Suprapubic skin (tissue), 4 donors: Measurements from ENCODE around the gene MYO15B. TPM values are rescaled to one million over a fixed set of nuclear protein-coding genes. Genes with fewer than 3 reads are reported as not detected.
"Not testable (repeated sequence)": the region's sequence is repeated elsewhere in the genome, so short reads cannot be mapped to it uniquely, and the experiment has no call there.

Experiments
- DNase-seq, 2 donors: peaks; one replicate each; pipeline ENCODE4 v3.0.0-alpha.2; 2019; ENCODE audit warnings: low spot score in 2 of 2
- H3K27ac ChIP-seq: fragments of 200-600 bp; sonication (generic); one replicate; pipeline ENCODE4 v1.5.1; 2019
- H3K27me3 ChIP-seq: fragments of 200-600 bp; sonication (generic); one replicate; pipeline ENCODE4 v1.5.1; 2019
- H3K36me3 ChIP-seq: fragments of 200-600 bp; sonication (generic); one replicate; pipeline ENCODE4 v1.5.1; 2019
- H3K4me1 ChIP-seq: fragments of 200-600 bp; sonication (generic); one replicate; pipeline ENCODE4 v1.5.1; 2019
- H3K4me3 ChIP-seq: fragments of 200-600 bp; sonication (generic); one replicate; pipeline ENCODE4 v1.5.1; 2019; ENCODE audit warnings: mild to moderate bottlenecking
- H3K9me3 ChIP-seq: fragments of 200-600 bp; sonication (generic); one replicate; pipeline ENCODE4 v1.5.1; 2019
- EP300 ChIP-seq: sonication (generic); formaldehyde crosslinking; IDR thresholded peaks from one replicate; pipeline ENCODE4 v1.6.1; 2017; ENCODE audit warnings: antibody characterized with exemption
- POLR2A ChIP-seq, 2 donors: fragments of 450-650 bp; IDR thresholded peaks; one replicate each; pipeline ENCODE4 v1.6.1; 2017; ENCODE audit warnings: antibody characterized with exemption in 2 of 2, mild to moderate bottlenecking in 2 of 2, moderate library complexity in 2 of 2
- POLR2AphosphoS5 ChIP-seq, 3 donors: sonication (generic); formaldehyde crosslinking; IDR thresholded peaks; one replicate each; pipeline ENCODE4 v1.6.1; 2017; ENCODE audit warnings: antibody characterized with exemption in 3 of 3
- WGBS: methylation state at CpG from one replicate; pipeline ENCODE4 v1.1.5; 2018; 5-methylcytosine and 5-hydroxymethylcytosine counted together
- total RNA-seq, 4 donors: library from RNA; depleted of rRNA; stranded (reverse); fragments of >200 nt; gene quantifications; one replicate each; pipeline ENCODE4 v1.1.0, GENCODE V29; 2016
- TF ChIP-seq, protein P1 (sequence below), 2 donors: fragments of 200-600 bp in 1 of 2; fragments of 450-650 bp in 1 of 2; sonication (generic) in 1 of 2; IDR thresholded peaks; one replicate each; pipeline ENCODE4 v1.5.1; 2016 to 2019; ENCODE audit warnings: antibody characterized with exemption in 2 of 2, mild to moderate bottlenecking in 1 of 2, moderate library complexity in 1 of 2

The MYO15B gene
- total RNA-seq, 4 donors from 2014 or later = 28.4 to 126 (median 76.1) TPM

DNA sequence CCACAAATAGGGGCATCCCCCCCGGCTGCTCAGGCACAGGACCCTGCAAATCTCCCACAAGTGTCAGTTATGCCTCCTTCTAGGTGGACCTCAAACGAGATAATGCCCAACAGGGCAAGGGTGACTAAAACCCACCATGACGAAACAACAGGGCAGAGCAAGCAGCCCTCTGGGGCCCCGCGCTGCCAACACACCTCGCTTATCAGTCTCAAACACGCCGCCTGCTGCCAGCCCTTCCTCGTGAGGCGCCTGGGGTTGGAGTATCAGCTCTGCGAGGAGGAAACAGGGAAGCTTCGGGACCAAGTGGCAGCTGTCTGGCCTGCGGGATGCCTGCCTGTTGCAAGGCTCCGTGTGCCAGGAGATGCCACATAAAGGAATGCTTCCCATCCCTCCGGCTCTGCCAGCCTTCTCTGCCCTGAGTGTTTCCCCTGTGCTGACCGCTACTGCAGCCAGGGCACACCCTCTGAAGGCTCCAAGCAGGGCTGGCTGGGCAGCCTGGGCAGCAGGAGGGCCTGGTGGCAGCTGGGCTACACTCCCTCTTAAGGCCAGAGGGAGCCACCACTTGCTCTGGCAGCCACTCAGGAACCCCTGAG is 48.1 kb downstream of the MYO15B start:
- TF ChIP-seq EP300 (no peak), POLR2A (IDR thresholded peaks at IDR 0.05) (no peak), POLR2AphosphoS5 (IDR thresholded peaks at IDR 0.05) (no peak)
- TF ChIP-seq, protein P1, sequence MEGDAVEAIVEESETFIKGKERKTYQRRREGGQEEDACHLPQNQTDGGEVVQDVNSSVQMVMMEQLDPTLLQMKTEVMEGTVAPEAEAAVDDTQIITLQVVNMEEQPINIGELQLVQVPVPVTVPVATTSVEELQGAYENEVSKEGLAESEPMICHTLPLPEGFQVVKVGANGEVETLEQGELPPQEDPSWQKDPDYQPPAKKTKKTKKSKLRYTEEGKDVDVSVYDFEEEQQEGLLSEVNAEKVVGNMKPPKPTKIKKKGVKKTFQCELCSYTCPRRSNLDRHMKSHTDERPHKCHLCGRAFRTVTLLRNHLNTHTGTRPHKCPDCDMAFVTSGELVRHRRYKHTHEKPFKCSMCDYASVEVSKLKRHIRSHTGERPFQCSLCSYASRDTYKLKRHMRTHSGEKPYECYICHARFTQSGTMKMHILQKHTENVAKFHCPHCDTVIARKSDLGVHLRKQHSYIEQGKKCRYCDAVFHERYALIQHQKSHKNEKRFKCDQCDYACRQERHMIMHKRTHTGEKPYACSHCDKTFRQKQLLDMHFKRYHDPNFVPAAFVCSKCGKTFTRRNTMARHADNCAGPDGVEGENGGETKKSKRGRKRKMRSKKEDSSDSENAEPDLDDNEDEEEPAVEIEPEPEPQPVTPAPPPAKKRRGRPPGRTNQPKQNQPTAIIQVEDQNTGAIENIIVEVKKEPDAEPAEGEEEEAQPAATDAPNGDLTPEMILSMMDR (IDR thresholded peaks at IDR 0.05) = no peak
- no peaks in the 10 kb centered on the region for H3K9me3 ChIP-seq
- no peak overlapping the region for H3K27ac ChIP-seq
- peaks cover 37% of the 10 kb centered on the region for H3K4me1 ChIP-seq
- H3K27me3 ChIP-seq = no peaks in the 10 kb centered on the region
- WGBS = 80% methylated on average over 1 of the region's 16 CpGs
- H3K36me3 ChIP-seq = peaks cover 4% of the 10 kb centered on the region
- no peak overlapping the region for H3K4me3 ChIP-seq
- no peak for DNase-seq

DNA sequence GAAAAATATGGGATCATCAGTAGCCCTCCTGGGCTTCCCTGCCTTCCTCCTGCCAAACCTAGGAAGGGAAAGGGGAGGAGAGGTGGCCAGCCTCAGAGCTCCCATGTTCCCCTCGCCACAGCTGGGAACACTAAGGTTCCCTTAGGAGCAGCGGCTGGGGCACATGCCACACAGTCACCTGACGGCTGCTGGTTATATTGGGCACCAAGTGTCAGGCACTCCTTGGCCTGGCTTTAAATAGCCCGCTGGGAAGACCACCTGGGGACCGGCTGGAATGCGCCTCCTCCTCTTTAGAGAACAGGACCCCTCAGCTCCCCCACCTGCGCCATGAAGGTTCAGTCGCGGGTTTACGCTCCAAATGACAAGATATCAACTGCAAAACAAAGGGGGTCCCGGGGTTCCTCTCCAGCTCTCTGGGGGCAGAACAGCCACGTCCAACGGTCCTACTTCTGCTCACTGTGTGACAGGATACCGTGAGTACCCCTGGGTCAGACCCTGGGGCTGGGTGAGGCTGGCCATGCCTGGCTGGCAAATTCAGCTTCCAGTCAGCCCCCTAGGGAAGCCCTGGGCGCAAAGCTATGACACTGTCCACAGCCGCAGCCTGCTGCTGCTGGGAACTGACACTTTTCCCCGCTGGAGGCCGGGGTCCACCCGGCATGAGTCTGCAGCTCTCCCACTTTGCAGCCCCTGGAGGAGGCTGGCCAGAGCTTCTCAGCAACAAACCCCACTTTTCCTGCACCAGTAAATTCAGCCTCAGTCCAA is 49.0 kb downstream of the MYO15B start:
- no peak for DNase-seq
- Histone ChIP-seq H3K36me3 (no peaks in the 10 kb centered on the region), H3K4me3 (no peak overlapping the region), H3K27me3 (no peaks in the 10 kb centered on the region), H3K9me3 (no peaks in the 10 kb centered on the region), H3K27ac (no peak overlapping the region), H3K4me1 (peaks cover 44% of the 10 kb centered on the region)
- TF ChIP-seq POLR2A (IDR thresholded peaks at IDR 0.05) (no peak), POLR2AphosphoS5 (IDR thresholded peaks at IDR 0.05) (no peak), EP300 (no peak)
- TF ChIP-seq, protein P1 (IDR thresholded peaks at IDR 0.05) = no peak
- WGBS = 90% methylated on average over 14 of the region's 19 CpGs

DNA sequence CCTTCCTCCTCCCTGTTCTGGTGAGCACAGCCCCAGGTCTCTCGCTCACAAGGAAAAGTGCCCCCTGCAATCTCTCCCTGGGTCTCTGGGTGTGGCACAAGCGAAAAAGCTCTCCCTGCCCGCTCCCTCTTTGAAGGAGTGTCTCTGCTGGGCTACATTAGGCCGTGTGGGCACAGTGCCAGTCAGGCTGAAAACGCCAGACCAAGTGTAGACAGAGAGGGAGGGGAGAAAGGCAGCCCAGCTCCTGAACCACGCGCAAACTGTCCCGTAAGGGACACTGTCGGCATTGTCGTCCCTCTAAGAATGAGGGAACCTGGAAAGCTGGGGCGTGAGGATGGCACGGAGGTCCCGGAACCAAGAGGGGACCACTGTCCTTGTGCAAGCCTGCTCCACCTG is 49.5 kb downstream of the MYO15B start:
- peaks cover 50% of the 10 kb centered on the region for H3K4me1 ChIP-seq
- no peaks in the 10 kb centered on the region for H3K36me3 ChIP-seq
- no peaks in the 10 kb centered on the region for H3K9me3 ChIP-seq
- no peak for DNase-seq
- H3K27ac ChIP-seq = no peak overlapping the region
- TF ChIP-seq, protein P1 (IDR thresholded peaks at IDR 0.05) = no peak
- TF ChIP-seq POLR2AphosphoS5 (IDR thresholded peaks at IDR 0.05) (no peak), POLR2A (IDR thresholded peaks at IDR 0.05) (no peak), EP300 (no peak)
- H3K4me3 ChIP-seq = no peak overlapping the region
- WGBS = 92% methylated on average over 13 of the region's 13 CpGs
- H3K27me3 ChIP-seq = no peaks in the 10 kb centered on the region

DNA sequence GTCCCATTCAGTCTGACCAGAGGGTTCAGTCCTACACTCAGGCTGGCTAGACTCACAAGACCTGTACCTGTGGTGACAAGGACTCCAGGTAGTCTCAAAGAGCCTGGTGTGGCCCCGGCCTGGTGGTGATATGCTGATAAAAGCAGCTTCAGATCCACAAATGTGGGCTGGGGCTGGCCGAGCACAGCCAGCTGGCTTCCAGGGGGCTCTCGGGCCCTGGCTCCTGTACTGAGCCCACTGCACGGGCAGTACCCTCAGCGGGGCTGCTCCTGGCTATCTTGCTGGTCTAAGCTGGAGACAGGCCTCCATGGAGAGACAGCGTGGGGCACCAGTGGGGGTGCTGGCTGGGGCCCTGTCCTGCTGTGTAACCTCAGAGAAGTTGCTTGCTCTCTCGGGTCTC is 50.0 kb downstream of the MYO15B start:
- WGBS = 91% methylated on average over 7 of the region's 7 CpGs
- no peak for DNase-seq
- TF ChIP-seq POLR2A (IDR thresholded peaks at IDR 0.05) (no peak), EP300 (no peak), POLR2AphosphoS5 (IDR thresholded peaks at IDR 0.05) (no peak)
- TF ChIP-seq, protein P1 (IDR thresholded peaks at IDR 0.05) = no peak
- Histone ChIP-seq H3K4me3 (no peak overlapping the region), H3K9me3 (no peaks in the 10 kb centered on the region), H3K36me3 (no peaks in the 10 kb centered on the region), H3K27me3 (no peaks in the 10 kb centered on the region), H3K4me1 (peaks cover 53% of the 10 kb centered on the region), H3K27ac (no peak overlapping the region)

DNA sequence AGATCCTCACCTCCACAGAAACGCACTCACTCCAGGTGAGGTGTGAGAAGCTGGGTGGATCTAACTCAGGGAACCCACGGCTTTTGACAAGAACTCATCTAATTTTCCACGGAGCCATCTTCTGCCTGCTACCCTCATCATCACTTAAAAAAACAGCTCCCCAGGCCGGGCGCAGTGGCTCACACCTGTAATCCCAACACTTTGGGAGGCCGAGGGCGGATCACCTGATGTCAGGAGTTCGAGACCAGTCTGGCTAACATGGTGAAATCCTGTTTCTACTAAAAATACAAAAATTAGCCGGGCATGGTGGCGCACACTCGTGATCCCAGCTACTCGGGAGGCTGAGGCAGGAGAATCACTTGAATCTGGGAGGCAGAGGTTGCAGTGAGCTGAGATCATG is 50.4 kb downstream of the MYO15B start:
- H3K27ac ChIP-seq, H3K4me3 ChIP-seq, H3K9me3 ChIP-seq, DNase-seq, H3K27me3 ChIP-seq, H3K36me3 ChIP-seq: not testable (repeated sequence)
- peaks cover 53% of the 10 kb centered on the region for H3K4me1 ChIP-seq
- WGBS = 92% methylated on average over 12 of the region's 12 CpGs
